OCI-LY7 (cell line): ENCODE measurements around the gene SLC35C1. TPM values are rescaled to one million over a fixed set of nuclear protein-coding genes. Genes with fewer than 3 reads are reported as not detected.

Source experiments
- BruUV-seq: library from RNA; stranded (reverse); fragments of 400-500 nt; replicated peaks from 2 replicates; lab custom pipeline; 2021; lab: Mats Ljungman, UMichigan
- CTCF ChIA-PET: fragments of 300-600 bp; sonication (Branson Sonifier 250); formaldehyde crosslinking; loops from one replicate; lab custom pipeline; 2022; ENCODE audit warnings: antibody characterized with exemption; ENCODE audit not compliant: unreplicated experiment; lab: Charles Lee
- POLR2A ChIA-PET: fragments of 300-600 bp; sonication (Branson Sonifier 250); formaldehyde crosslinking; loops from one replicate; lab custom pipeline; 2022; ENCODE audit warnings: antibody characterized with exemption; lab: Charles Lee
- DNase-seq: peaks from one replicate; pipeline ENCODE4 v3.0.0-alpha.2; 2015; ENCODE audit warnings: low spot score
- H2AFZ ChIP-seq: fragments of 200-600 bp; sonication (generic), shearing (Covaris generic); 2 replicates; pipeline ENCODE4 v1.6.1; 2014; ENCODE audit warnings: mild to moderate bottlenecking, antibody characterized with exemption, low read length, moderate library complexity
- H3K27ac ChIP-seq: fragments of 200-600 bp; sonication (generic); 2 replicates; pipeline ENCODE4 v1.5.1; 2014; ENCODE audit warnings: mixed run types, low read depth, mild to moderate bottlenecking, moderate library complexity, low read length, inconsistent platforms; ENCODE audit not compliant: poor library complexity, severe bottlenecking
- H3K36me3 ChIP-seq: fragments of 200-600 bp; sonication (generic); 2 replicates; pipeline ENCODE4 v1.6.1; 2014; ENCODE audit warnings: mild to moderate bottlenecking, antibody characterized with exemption, low read length, moderate library complexity, mixed read lengths; ENCODE audit not compliant: insufficient read depth
- H3K4me1 ChIP-seq: fragments of 200-600 bp; sonication (generic); 2 replicates; pipeline ENCODE4 v1.5.1; 2014; ENCODE audit warnings: mild to moderate bottlenecking, low read length; ENCODE audit not compliant: insufficient read depth, poor library complexity, severe bottlenecking
- H3K4me2 ChIP-seq: fragments of 200-600 bp; sonication (generic); 2 replicates; pipeline ENCODE4 v1.6.1; 2014; ENCODE audit warnings: mild to moderate bottlenecking, low read length
- H3K4me3 ChIP-seq: fragments of 200-600 bp; sonication (generic); 2 replicates; pipeline ENCODE4 v1.5.1; 2014; ENCODE audit warnings: mild to moderate bottlenecking, low read depth, low read length; ENCODE audit not compliant: poor library complexity, severe bottlenecking
- H3K79me2 ChIP-seq: fragments of 200-600 bp; sonication (generic); 2 replicates; pipeline ENCODE4 v1.6.1; 2016; ENCODE audit warnings: low read depth, mild to moderate bottlenecking, low read length, moderate library complexity, mixed read lengths; ENCODE audit not compliant: insufficient read depth
- H3K9me2 ChIP-seq: fragments of 200-600 bp; sonication (generic); 2 replicates; pipeline ENCODE4 v1.6.1; 2016; ENCODE audit warnings: mild to moderate bottlenecking, low read length, mixed read lengths; ENCODE audit not compliant: insufficient read depth
- H3K9me3 ChIP-seq: fragments of 200-600 bp; sonication (generic); 2 replicates; pipeline ENCODE4 v1.6.1; 2014; ENCODE audit warnings: mild to moderate bottlenecking, mixed run types, low read length, mixed read lengths
- H4K20me1 ChIP-seq: fragments of 200-600 bp; sonication (generic); 2 replicates; pipeline ENCODE4 v1.6.1; 2014; ENCODE audit warnings: mild to moderate bottlenecking, antibody characterized with exemption, low read length, moderate library complexity, mixed read lengths; ENCODE audit not compliant: insufficient read depth
- EZH2phosphoT487 ChIP-seq: fragments of 200-600 bp; sonication (generic); IDR thresholded peaks from 2 replicates; pipeline ENCODE4 v1.6.1; 2018; ENCODE audit warnings: low read depth, borderline replicate concordance, mild to moderate bottlenecking, mixed run types, antibody characterized with exemption, low read length, moderate library complexity, mixed read lengths
- intact Hi-C: fragments of 100-400 bp; cut with micrococcal nuclease; formaldehyde crosslinking; loops from one replicate; pipeline ENCODE4 v1.10.0; 2022; ENCODE audit not compliant: unreplicated experiment
- total RNA-seq, 2 experiments: library from RNA; depleted of rRNA in 1 of 2; stranded (reverse); fragments of >200 nt in 1 of 2; shearing (Covaris generic) in 1 of 2; gene quantifications; 2 replicates each; pipeline ENCODE4 v1.2.3, GENCODE V29; 2014 to 2022
- TF ChIP-seq, protein P1 (sequence below): fragments of 200-600 bp; sonication (generic); conservative IDR thresholded peaks from 2 replicates; pipeline ENCODE4 v1.5.1; 2014; ENCODE audit warnings: mild to moderate bottlenecking, antibody characterized with exemption, low read length, moderate library complexity, mixed read lengths

SLC35C1 gene
- total RNA-seq, 2 experiments from 2014 or later, result 3.3 to 9.2 TPM

DNA sequence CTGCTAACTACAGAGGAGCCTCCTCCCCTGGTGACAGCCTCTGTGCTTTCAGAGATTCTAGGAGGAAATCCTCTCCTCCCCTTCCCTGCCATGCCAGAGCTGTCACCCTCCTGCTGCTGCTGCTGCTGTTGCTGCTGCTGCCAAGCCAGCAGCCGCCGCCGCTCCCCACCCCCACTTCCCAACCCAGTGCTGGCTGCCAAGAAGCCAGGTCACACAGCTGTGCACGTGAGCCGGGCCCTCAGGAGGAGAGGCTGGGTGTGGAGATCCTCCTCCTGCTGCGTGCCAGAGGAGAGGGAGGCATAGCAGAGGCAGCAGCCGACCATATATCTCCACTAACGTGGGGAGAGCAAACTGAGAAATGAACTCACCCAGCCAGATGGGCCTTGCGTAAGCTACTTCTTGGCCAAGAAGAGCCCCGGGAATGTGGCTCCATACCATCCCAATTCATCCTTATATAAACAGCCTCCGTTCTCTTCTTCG, 54.8 kb downstream of the SLC35C1 start:
- peaks cover 78% of the 10 kb centered on the region for H3K36me3 ChIP-seq
- no peaks in the 10 kb centered on the region for H3K9me3 ChIP-seq
- BruUV-seq, result no TSS peak
- H4K20me1 ChIP-seq, result no peaks in the 10 kb centered on the region
- no peaks in the 10 kb centered on the region for H3K4me1 ChIP-seq
- TF ChIP-seq, protein P1, sequence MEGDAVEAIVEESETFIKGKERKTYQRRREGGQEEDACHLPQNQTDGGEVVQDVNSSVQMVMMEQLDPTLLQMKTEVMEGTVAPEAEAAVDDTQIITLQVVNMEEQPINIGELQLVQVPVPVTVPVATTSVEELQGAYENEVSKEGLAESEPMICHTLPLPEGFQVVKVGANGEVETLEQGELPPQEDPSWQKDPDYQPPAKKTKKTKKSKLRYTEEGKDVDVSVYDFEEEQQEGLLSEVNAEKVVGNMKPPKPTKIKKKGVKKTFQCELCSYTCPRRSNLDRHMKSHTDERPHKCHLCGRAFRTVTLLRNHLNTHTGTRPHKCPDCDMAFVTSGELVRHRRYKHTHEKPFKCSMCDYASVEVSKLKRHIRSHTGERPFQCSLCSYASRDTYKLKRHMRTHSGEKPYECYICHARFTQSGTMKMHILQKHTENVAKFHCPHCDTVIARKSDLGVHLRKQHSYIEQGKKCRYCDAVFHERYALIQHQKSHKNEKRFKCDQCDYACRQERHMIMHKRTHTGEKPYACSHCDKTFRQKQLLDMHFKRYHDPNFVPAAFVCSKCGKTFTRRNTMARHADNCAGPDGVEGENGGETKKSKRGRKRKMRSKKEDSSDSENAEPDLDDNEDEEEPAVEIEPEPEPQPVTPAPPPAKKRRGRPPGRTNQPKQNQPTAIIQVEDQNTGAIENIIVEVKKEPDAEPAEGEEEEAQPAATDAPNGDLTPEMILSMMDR, result no peak
- ChIA-PET POLR2A (interaction anchor here (0.7 to 2.5 kb wide), 3 partner anchors 9 to 147 kb away, joined by 3 to 13 read pairs (median 4); no protein-coding TSS in a partner anchor), CTCF (interaction anchor here (0.7 kb wide), 1 partner anchor 9 kb away, joined by 3 read pairs; no protein-coding TSS in a partner anchor)
- no peak overlapping the region for H2AFZ ChIP-seq
- DNase-seq, result no peak
- no peak overlapping the region for H3K27ac ChIP-seq
- no peak overlapping the region for H3K4me3 ChIP-seq
- H3K9me2 ChIP-seq, result no peaks in the 10 kb centered on the region
- H3K4me2 ChIP-seq, result no peak overlapping the region
- H3K79me2 ChIP-seq, result peaks cover 5% of the 10 kb centered on the region; the same call in 1 of the 2 replicates
- intact Hi-C loops, result no loop called here

DNA sequence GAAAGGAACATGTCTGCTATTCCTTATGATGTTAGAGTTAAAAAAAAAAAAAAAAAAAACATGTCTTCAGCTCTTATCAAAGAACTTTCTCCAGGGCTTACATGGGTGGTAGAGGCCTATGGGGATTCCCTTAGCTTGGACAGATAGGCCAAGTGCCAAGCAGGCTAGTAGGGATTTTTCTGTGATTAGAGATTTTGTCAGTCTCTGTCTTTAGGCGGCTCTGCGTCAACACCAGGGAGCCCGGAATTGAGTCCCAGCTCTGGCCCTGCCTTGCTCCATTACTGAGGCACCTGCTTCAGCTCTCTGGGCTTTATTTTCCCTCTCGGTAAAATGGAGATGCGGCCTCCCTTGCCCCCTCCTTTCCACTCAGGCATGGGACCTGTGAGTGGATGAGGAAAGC, 55.4 kb downstream of the SLC35C1 start:
- H3K79me2 ChIP-seq, result no peaks in the 10 kb centered on the region
- intact Hi-C loops, result no loop called here
- H3K27ac ChIP-seq, result no peak overlapping the region
- BruUV-seq, result no TSS peak
- H3K4me2 ChIP-seq, result no peak overlapping the region
- TF ChIP-seq EZH2phosphoT487, result no peak
- TF ChIP-seq, protein P1, result no peak
- H2AFZ ChIP-seq, result no peak overlapping the region
- DNase-seq, result no peak
- no peaks in the 10 kb centered on the region for H3K9me3 ChIP-seq
- H3K4me1 ChIP-seq, result no peaks in the 10 kb centered on the region
- H3K36me3 ChIP-seq, result peaks cover 78% of the 10 kb centered on the region
- H3K4me3 ChIP-seq, result no peak overlapping the region
- POLR2A ChIA-PET, result interaction anchor here (0.7 to 2.5 kb wide), 5 partner anchors 10 to 146 kb away, joined by 3 to 13 read pairs (median 4); partner anchors contain the start of gene CRY2
- no peaks in the 10 kb centered on the region for H4K20me1 ChIP-seq
- H3K9me2 ChIP-seq, result no peaks in the 10 kb centered on the region
- CTCF ChIA-PET, result no interaction called here

DNA sequence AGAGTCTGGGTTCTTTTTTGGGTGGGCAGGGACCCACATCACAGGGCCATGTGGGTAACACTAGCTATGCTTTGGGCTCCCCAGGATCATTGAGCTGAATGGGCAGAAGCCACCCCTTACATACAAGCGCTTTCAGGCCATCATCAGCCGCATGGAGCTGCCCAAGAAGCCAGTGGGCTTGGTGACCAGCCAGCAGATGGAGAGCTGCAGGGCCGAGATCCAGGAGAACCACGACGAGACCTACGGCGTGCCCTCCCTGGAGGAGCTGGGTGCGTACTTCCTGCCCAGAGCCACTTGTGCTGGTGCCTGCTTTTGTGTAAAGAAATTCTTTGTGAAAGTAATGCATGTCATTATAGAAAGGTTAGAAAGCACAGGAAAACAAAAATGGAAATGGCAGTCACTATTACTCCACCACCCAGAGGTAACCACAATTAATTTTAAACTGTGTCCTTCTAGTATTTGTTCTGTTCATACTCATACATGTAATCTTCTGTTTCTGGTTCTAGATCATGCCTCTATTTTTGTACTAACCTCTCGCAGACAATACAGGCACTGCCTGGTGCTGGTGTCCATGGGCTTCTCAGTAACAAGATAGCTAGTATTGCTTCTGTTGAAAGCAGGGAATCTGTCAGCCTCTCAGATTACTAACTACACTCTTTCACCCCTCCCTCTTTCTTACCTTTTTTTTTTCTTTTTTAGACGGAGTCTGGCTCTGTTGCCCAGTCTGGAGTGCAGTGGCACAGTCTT, 56.0 kb downstream of the SLC35C1 start:
- no peaks in the 10 kb centered on the region for H3K4me1 ChIP-seq
- H3K9me3 ChIP-seq, result no peaks in the 10 kb centered on the region
- H3K4me2 ChIP-seq, result no peak overlapping the region
- no peak for DNase-seq
- no peaks in the 10 kb centered on the region for H3K9me2 ChIP-seq
- CTCF ChIA-PET, result no interaction called here
- H4K20me1 ChIP-seq, result no peaks in the 10 kb centered on the region
- POLR2A ChIA-PET, result interaction anchor here (0.7 to 2.5 kb wide), 4 partner anchors 10 to 72 kb away, joined by 3 to 13 read pairs (median 4); partner anchors contain the start of gene CRY2
- no peak for TF ChIP-seq EZH2phosphoT487
- peaks cover 74% of the 10 kb centered on the region for H3K36me3 ChIP-seq
- H3K4me3 ChIP-seq, result no peak overlapping the region
- intact Hi-C loops, result no loop called here
- no TSS peak for BruUV-seq
- H2AFZ ChIP-seq, result no peak overlapping the region
- H3K27ac ChIP-seq, result no peak overlapping the region
- H3K79me2 ChIP-seq, result no peaks in the 10 kb centered on the region

Other genes starting within 250 kb of the SLC35C1 start
- gene CHST1, start 139.5 kb upstream of the SLC35C1 start, total RNA-seq (2014; rRNA removed; shearing (Covaris generic)), result not detected in 2 replicates
- not detected in 2 replicates for gene CHST1, start 139.5 kb upstream of the SLC35C1 start, total RNA-seq (2022)
- gene CRY2, start 42.3 kb downstream of the SLC35C1 start, total RNA-seq (2014; rRNA removed; shearing (Covaris generic)), result 19.2 and 24.5 TPM in 2 replicates
- gene CRY2, start 42.3 kb downstream of the SLC35C1 start, total RNA-seq (2022), result 24.6 and 27.2 TPM in 2 replicates
- 2.2 and 2.9 TPM in 2 replicates for gene MAPK8IP1, start 80.5 kb downstream of the SLC35C1 start, total RNA-seq (2014; rRNA removed; shearing (Covaris generic))
- 1.5 and 2.2 TPM in 2 replicates for gene MAPK8IP1, start 80.5 kb downstream of the SLC35C1 start, total RNA-seq (2022)
- 2.4 and 3.3 TPM in 2 replicates for gene FREY1, start 102.1 kb downstream of the SLC35C1 start, total RNA-seq (2014; rRNA removed; shearing (Covaris generic))
- gene FREY1, start 102.1 kb downstream of the SLC35C1 start, total RNA-seq (2022), result 3.7 and 4.3 TPM in 2 replicates
- gene PEX16, start 112.7 kb downstream of the SLC35C1 start, total RNA-seq (2014; rRNA removed; shearing (Covaris generic)), result 41.0 TPM in 2 replicates
- 42.1 and 43.9 TPM in 2 replicates for gene PEX16, start 112.7 kb downstream of the SLC35C1 start, total RNA-seq (2022)
- 0.08 and 0.60 TPM in 2 replicates for gene LARGE2, start 117.5 kb downstream of the SLC35C1 start, total RNA-seq (2014; rRNA removed; shearing (Covaris generic))
- 1.00 and 1.3 TPM in 2 replicates for gene LARGE2, start 117.5 kb downstream of the SLC35C1 start, total RNA-seq (2022)